Astrocyte (in vitro differentiated cells and primary cell): ENCODE results near the gene ITGB3.

ENCODE experiments used
- CTCF ChIP-seq: IDR thresholded peaks from 2 replicates; pipeline ENCODE4 v1.5.1; 2011; ENCODE audit warnings: low read depth, mild to moderate bottlenecking, inconsistent platforms, low read length, moderate library complexity; ENCODE audit not compliant: insufficient read depth
- EZH2 ChIP-seq: IDR thresholded peaks from 2 replicates; pipeline ENCODE4 v1.6.1; 2012; ENCODE audit warnings: mild to moderate bottlenecking, low read length, inconsistent platforms; ENCODE audit not compliant: insufficient read depth

- TF ChIP-seq EZH2 (no peak), CTCF (no peak)
Measured at GRCh38 chr17:47264166-47264565, 10.5 kb downstream of the ITGB3 start.
